Body of pancreas (tissue), 4 donors: ENCODE results near the gene RITA1.

ENCODE experiments used
- CTCF ChIP-seq, 7 experiments: fragments of 450-650 bp in 4 of 7; fragments of 200-600 bp in 3 of 7; sonication (generic) in 3 of 7; IDR thresholded peaks; one replicate each; pipeline ENCODE4 v1.5.1; 2016 to 2019; ENCODE audit warnings: antibody characterized with exemption in 7 of 7
- POLR2A ChIP-seq, 3 donors: fragments of 450-650 bp; IDR thresholded peaks; one replicate each; pipeline ENCODE4 v1.6.1; 2016; ENCODE audit warnings: antibody characterized with exemption in 3 of 3, mild to moderate bottlenecking in 2 of 3

- no peak for TF ChIP-seq CTCF (IDR thresholded peaks at IDR 0.05)
- TF ChIP-seq POLR2A (IDR thresholded peaks at IDR 0.05) = no peak
These were observed 47.5 kb downstream of the RITA1 start for GRCh38 chr12:113232840-113233585.
